K562 (cell line): ENCODE data around the gene MRM2. TPM values are rescaled to one million over a fixed set of nuclear protein-coding genes. Genes with fewer than 3 reads are reported as not detected.

ENCODE experiments used
- ATAC-seq: fragments of 200-7000 bp; cut with Tn5 transposase; 3 replicates; pipeline ENCODE4 v1.9.1; 2020; ENCODE audit warnings: moderate library complexity
- BruUV-seq: library from RNA; stranded (reverse); fragments of 400-500 nt; replicated peaks from 2 replicates; lab custom pipeline; 2021; lab: Mats Ljungman, UMichigan
- CTCF ChIA-PET: fragments of 300-600 bp; formaldehyde crosslinking; extraction: SDS; loops from one replicate; lab custom pipeline; 2021; ENCODE audit warnings: low intra/inter-chr PET ratio; lab: Yijun Ruan, JAX
- POLR2A ChIA-PET: fragments of 300-600, 350-650 bp; sonication (Branson Sonifier 250); formaldehyde crosslinking; extraction: SDS; loops from one replicate; lab custom pipeline; 2021; ENCODE audit warnings: antibody characterized with exemption, inconsistent platforms; lab: Yijun Ruan, JAX
- DNase-seq, 4 experiments: peaks; one replicate each; pipeline versions ENCODE4 v3.0.0 to v3.0.0-alpha.2; 2011 to 2018; ENCODE audit warnings: low spot score in 3 of 4, mixed read lengths in 3 of 4; ENCODE audit errors: extremely low read depth in 1 of 4
- FAIRE-seq: peaks from 2 replicates; lab custom pipeline; 2011; peaks lifted over from hg19 to GRCh38; lab: Jason Lieb, UNC
- H2AFZ ChIP-seq: 2 replicates; pipeline ENCODE4 v1.6.0; 2011; ENCODE audit warnings: low read depth, low read length, control low read depth, inconsistent platforms
- H3K27ac ChIP-seq: fragments of 200-600 bp; 3 replicates; pipeline ENCODE4 v1.8.0; 2011; ENCODE audit warnings: low read depth, mild to moderate bottlenecking, control low read depth, inconsistent platforms, low read length, moderate library complexity, mixed read lengths; ENCODE audit errors: extremely low read depth
- H3K27me3 ChIP-seq, 2 experiments: fragments of 300-600 bp in 1 of 2; 2 replicates in 1 of 2; 3 replicates in 1 of 2; pipeline versions ENCODE4 v1.6.0 to v1.8.0; 2011; ENCODE audit warnings: inconsistent platforms in 2 of 2, low read length in 2 of 2, mild to moderate bottlenecking in 1 of 2, mixed read lengths in 1 of 2, moderate library complexity in 1 of 2; ENCODE audit not compliant: control insufficient read depth in 2 of 2, insufficient read depth in 2 of 2
- H3K36me3 ChIP-seq: fragments of 300-600 bp; 3 replicates; pipeline ENCODE4 v1.8.0; 2011; ENCODE audit warnings: mild to moderate bottlenecking, low read length, inconsistent platforms; ENCODE audit not compliant: control insufficient read depth, insufficient read depth
- H3K4me1 ChIP-seq, 2 experiments: fragments of 200-600 bp in 1 of 2; replicated peaks in 1 of 2; 2 replicates in 1 of 2; 3 replicates in 1 of 2; pipeline versions ENCODE4 v1.5.1 to v1.8.0; 2011; ENCODE audit warnings: inconsistent platforms in 2 of 2, low read length in 2 of 2, mild to moderate bottlenecking in 1 of 2, mixed read lengths in 1 of 2, moderate library complexity in 1 of 2; ENCODE audit not compliant: control insufficient read depth in 2 of 2, insufficient read depth in 2 of 2
- H3K4me2 ChIP-seq: 2 replicates; pipeline ENCODE4 v1.6.1; 2011; ENCODE audit warnings: low read length, control low read depth, inconsistent platforms, mixed read lengths; ENCODE audit not compliant: insufficient read depth
- H3K4me3 ChIP-seq: fragments of 200-600 bp; sonication (generic), shearing (Covaris generic); 2 replicates; pipeline ENCODE4 v1.5.1; 2016; ENCODE audit warnings: control low read depth, inconsistent platforms
- H3K79me2 ChIP-seq: fragments of 200-600 bp; 3 replicates; pipeline ENCODE4 v1.8.0; 2011; ENCODE audit warnings: low read length, inconsistent platforms; ENCODE audit not compliant: control insufficient read depth, insufficient read depth
- H3K9ac ChIP-seq, 2 experiments: 2 replicates each; pipeline versions ENCODE4 v1.6.0 to v1.6.1; 2011; ENCODE audit warnings: low read depth in 2 of 2, low read length in 2 of 2, control low read depth in 1 of 2, inconsistent platforms in 1 of 2, mild to moderate bottlenecking in 1 of 2, mixed read lengths in 1 of 2; ENCODE audit not compliant: insufficient read depth in 1 of 2
- H3K9me1 ChIP-seq: one replicate; pipeline ENCODE4 v1.6.0; 2011; ENCODE audit warnings: inconsistent platforms, mild to moderate bottlenecking, low read length, moderate library complexity; ENCODE audit not compliant: control insufficient read depth, insufficient read depth
- H3K9me3 ChIP-seq: replicated peaks from 2 replicates; pipeline ENCODE4 v1.5.1; 2011; ENCODE audit warnings: low read depth, low read length, inconsistent platforms; ENCODE audit not compliant: control insufficient read depth, insufficient read depth
- H4K20me1 ChIP-seq: replicated peaks from 2 replicates; pipeline ENCODE4 v1.6.1; 2011; ENCODE audit warnings: low read length, inconsistent platforms, mixed read lengths; ENCODE audit not compliant: control insufficient read depth, insufficient read depth
- CREM ChIP-seq: IDR thresholded peaks from 2 replicates; pipeline ENCODE4 v1.6.1; 2014; ENCODE audit warnings: antibody characterized with exemption, low read depth
- NCOA1 ChIP-seq: fragments of 450-650 bp; IDR thresholded peaks from 2 replicates; pipeline ENCODE4 v1.6.1; 2016; ENCODE audit warnings: low read depth
- RBM17 ChIP-seq: fragments of 200-400 bp; formaldehyde crosslinking; IDR thresholded peaks from 2 replicates; pipeline ENCODE4 v1.6.1; 2017; ENCODE audit warnings: low read depth, mild to moderate bottlenecking, low read length, borderline replicate concordance
- ZBTB33 ChIP-seq: sonication (generic); formaldehyde crosslinking; IDR thresholded peaks from 2 replicates; pipeline ENCODE4 v1.8.1; 2023; ENCODE audit warnings: mild to moderate bottlenecking, missing genetic modification reagents
- WGBS: fragments of 100-300 bp; shearing (Covaris generic); methylation state at CpG from one replicate; pipeline ENCODE4 v1.1.6; 2016; ENCODE audit warnings: low coverage, mixed read lengths; ENCODE audit not compliant: insufficient coverage; ENCODE audit errors: missing lambda C conversion rate; 5-methylcytosine and 5-hydroxymethylcytosine counted together
- in situ Hi-C: fragments of 300-500 bp; cut with MboI; formaldehyde crosslinking; loops from 4 replicates; pipeline ENCODE4 v1.15.0; 2018; ENCODE audit warnings: inconsistent platforms, mixed read lengths
- intact Hi-C: fragments of 100-400 bp; cut with micrococcal nuclease; formaldehyde crosslinking; loops from 2 replicates; pipeline ENCODE4 v1.14.2; 2022
- polyA plus RNA-seq, 8 experiments: library from polyadenylated mRNA; depleted of rRNA in 4 of 8; stranded (reverse) in 5 of 8; unstranded in 3 of 8; fragments of >200 nt; fragmentation: Nextera tagmentation in 2 of 8; fragmentation: Illumina TruSeq in 1 of 8; extraction: Ambion mirVana in 2 of 8; extraction: Trizol in 1 of 8; gene quantifications; 2 replicates each; pipeline versions ENCODE4 v1.2.1 to v1.2.3, GENCODE V29; 2011 to 2014; ENCODE audit warnings: inconsistent platforms in 1 of 8, missing spikeins in 1 of 8
- total RNA-seq, 7 experiments: library from RNA; depleted of rRNA in 6 of 7; stranded (reverse); fragments of >200 nt in 6 of 7; fragmentation: Illumina TruSeq in 2 of 7; extraction: Trizol in 2 of 7; gene quantifications; 2 replicates each; pipeline versions ENCODE4 v1.2.1 to v1.2.3, GENCODE V29; 2011 to 2021; ENCODE audit warnings: low replicate concordance in 1 of 7
- TF ChIP-seq, protein P1 (sequence below): fragments of 450-650 bp; formaldehyde crosslinking; IDR thresholded peaks from 2 replicates; pipeline ENCODE4 v1.4.0; 2020; ENCODE audit warnings: mild to moderate bottlenecking, moderate library complexity

MRM2 gene
- total and polyA plus RNA-seq, 9 of the 15 experiments (the other 6 are each of a cell fraction or from before 2014, with no cell fraction given): 32.4 to 116 (median 50.5) TPM

GRCh38 chr7:2220506-2220905 lies 21.5 kb downstream of the MRM2 start:
- Histone ChIP-seq H3K79me2 (no peaks in the 10 kb centered on the region), H3K9ac (no peak overlapping the region), H3K27ac (no peak overlapping the region), H3K9me1 (no peaks in the 10 kb centered on the region), H3K4me2 (no peak overlapping the region), H3K4me1 (no peaks in the 10 kb centered on the region; a peak in 1 of 5 replicates), H3K4me3 (no peak overlapping the region), H4K20me1 (no peaks in the 10 kb centered on the region; the same call in 1 of the 2 replicates), H3K27me3 (no peaks in the 10 kb centered on the region), H2AFZ (no peak overlapping the region)
- no peak for DNase-seq
- POLR2A ChIA-PET: no interaction called here
- in situ Hi-C loops: no loop called here
- ATAC-seq: no peak
- intact Hi-C loops: no loop called here
- FAIRE-seq: no peak
- WGBS: 94% methylated on average over 14 of the region's 16 CpGs
- BruUV-seq: no TSS peak
- CTCF ChIA-PET: no interaction called here
- no peak for TF ChIP-seq NCOA1
- TF ChIP-seq RBM17: no peak
- TF ChIP-seq, all 486 proteins: peak for 0
- H3K9me3 ChIP-seq: no peaks in the 10 kb centered on the region
- peaks cover 85% of the 10 kb centered on the region; the same call in 2 of the 3 replicates for H3K36me3 ChIP-seq

DNA sequence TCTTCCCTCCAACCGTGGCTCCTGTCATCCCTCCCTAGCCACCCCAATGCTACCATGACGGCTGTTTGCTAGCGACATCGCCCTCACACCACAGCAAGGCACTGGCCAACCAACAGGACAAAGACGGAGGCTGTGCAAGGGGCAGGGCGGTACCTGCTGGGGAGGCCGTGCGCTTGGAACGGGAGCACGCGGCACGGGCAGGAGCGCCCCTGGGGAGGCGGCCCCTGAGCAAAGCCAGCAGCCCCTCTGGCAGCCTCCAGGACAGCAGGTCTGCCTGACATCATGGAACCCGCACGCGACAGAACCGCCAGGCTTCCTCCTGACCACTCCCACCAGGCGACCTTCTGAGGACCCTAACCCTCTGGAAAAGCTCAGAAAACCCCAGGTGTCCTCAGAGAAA lies 22.0 kb downstream of the MRM2 start:
- Histone ChIP-seq H3K9ac (no peak overlapping the region), H3K27me3 (no peaks in the 10 kb centered on the region), H3K9me3 (no peaks in the 10 kb centered on the region), H3K27ac (no peak overlapping the region), H3K4me2 (no peak overlapping the region), H3K4me3 (no peak overlapping the region), H3K9me1 (no peaks in the 10 kb centered on the region), H3K4me1 (no peaks in the 10 kb centered on the region; a peak in 1 of 5 replicates), H3K36me3 (peaks cover 83% of the 10 kb centered on the region; the same call in 2 of the 3 replicates), H4K20me1 (no peaks in the 10 kb centered on the region; the same call in 1 of the 2 replicates), H3K79me2 (no peaks in the 10 kb centered on the region), H2AFZ (no peak overlapping the region)
- ATAC-seq (no peak), FAIRE-seq (no peak), DNase-seq (no peak)
- no TSS peak for BruUV-seq
- ChIA-PET CTCF (no interaction called here), POLR2A (no interaction called here)
- intact Hi-C loops (no loop called here), in situ Hi-C loops (no loop called here)
- 89% methylated on average over 19 of the region's 19 CpGs for WGBS
- TF ChIP-seq ZBTB33: peak; percentile 20; the same call in 1 of the 2 replicates
- TF ChIP-seq, protein P1, sequence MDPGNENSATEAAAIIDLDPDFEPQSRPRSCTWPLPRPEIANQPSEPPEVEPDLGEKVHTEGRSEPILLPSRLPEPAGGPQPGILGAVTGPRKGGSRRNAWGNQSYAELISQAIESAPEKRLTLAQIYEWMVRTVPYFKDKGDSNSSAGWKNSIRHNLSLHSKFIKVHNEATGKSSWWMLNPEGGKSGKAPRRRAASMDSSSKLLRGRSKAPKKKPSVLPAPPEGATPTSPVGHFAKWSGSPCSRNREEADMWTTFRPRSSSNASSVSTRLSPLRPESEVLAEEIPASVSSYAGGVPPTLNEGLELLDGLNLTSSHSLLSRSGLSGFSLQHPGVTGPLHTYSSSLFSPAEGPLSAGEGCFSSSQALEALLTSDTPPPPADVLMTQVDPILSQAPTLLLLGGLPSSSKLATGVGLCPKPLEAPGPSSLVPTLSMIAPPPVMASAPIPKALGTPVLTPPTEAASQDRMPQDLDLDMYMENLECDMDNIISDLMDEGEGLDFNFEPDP (CRISPR knock-in tag): no peak
- TF ChIP-seq CREM: no peak
